Ovary (tissue), 3 donors: ENCODE measurements around the gene KRTAP17-1.

Source experiments
- POLR2A ChIP-seq: fragments of 450-650 bp; IDR thresholded peaks from one replicate; pipeline ENCODE4 v1.6.1; 2017; ENCODE audit warnings: antibody characterized with exemption, mild to moderate bottlenecking, moderate library complexity
- TF ChIP-seq, protein P1 (sequence below), 3 donors: fragments of 450-650 bp in 2 of 3; fragments of 200-600 bp in 1 of 3; IDR thresholded peaks; one replicate each; pipeline versions ENCODE4 v1.5.1 to v1.8.0; 2016 to 2022; ENCODE audit warnings: antibody characterized with exemption in 3 of 3, mild to moderate bottlenecking in 1 of 3
- donor health status: DM: no; HTN: no; CAD: no.

DNA sequence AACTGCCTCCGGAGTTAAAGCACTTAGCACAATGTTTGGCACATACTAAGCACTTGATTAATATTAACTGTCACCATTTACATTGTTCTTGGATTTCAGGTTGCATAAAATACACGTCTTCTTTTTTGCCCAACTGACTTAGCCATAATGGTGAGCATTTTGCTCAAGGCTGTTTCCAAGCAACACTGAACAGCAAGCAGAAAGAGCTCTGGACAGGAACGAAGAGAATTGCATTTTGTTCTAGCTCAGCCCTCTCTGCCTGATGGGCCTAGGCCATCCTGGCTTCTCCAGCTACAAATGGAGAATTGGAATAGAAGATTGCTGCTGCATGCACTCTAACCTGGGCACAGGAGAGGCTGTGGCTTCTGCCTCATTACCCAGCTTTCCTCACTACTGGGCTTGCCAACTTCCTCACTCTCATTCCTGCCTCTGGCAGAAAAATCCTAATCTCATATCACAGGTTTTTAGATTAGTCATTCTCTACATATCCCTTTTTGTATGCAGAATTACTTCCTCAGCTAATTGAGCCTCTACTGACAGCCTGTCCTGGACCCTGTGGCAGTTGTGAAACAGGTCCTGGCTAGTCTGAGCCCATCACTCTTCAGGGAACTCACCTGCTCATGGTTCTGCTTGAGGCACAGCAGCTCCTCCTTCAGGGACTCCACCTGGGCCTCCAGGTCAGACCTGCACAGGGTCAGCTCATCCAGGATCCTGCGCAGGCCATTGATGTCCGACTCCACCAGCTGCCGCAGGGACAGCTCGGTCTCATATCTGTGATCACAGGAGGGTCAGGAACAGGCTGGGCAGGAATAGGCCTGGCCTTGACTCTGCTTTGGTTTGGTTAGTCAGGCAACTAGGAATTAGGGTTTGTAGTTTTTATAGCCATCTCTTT, 32.6 kb upstream of the KRTAP17-1 start:
- TF ChIP-seq, protein P1, sequence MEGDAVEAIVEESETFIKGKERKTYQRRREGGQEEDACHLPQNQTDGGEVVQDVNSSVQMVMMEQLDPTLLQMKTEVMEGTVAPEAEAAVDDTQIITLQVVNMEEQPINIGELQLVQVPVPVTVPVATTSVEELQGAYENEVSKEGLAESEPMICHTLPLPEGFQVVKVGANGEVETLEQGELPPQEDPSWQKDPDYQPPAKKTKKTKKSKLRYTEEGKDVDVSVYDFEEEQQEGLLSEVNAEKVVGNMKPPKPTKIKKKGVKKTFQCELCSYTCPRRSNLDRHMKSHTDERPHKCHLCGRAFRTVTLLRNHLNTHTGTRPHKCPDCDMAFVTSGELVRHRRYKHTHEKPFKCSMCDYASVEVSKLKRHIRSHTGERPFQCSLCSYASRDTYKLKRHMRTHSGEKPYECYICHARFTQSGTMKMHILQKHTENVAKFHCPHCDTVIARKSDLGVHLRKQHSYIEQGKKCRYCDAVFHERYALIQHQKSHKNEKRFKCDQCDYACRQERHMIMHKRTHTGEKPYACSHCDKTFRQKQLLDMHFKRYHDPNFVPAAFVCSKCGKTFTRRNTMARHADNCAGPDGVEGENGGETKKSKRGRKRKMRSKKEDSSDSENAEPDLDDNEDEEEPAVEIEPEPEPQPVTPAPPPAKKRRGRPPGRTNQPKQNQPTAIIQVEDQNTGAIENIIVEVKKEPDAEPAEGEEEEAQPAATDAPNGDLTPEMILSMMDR (IDR thresholded peaks at IDR 0.05), result no peak
- no peak for TF ChIP-seq POLR2A
